SU-DHL-6 (cell line): ENCODE data around the gene FAM217A.

Experiments
- EZH2phosphoT487 ChIP-seq: fragments of 200-600 bp; sonication (generic), shearing (Covaris generic); conservative IDR thresholded peaks from 2 replicates; pipeline ENCODE4 v1.6.1; 2018; ENCODE audit warnings: mild to moderate bottlenecking, antibody characterized with exemption, low read length, moderate library complexity, mixed read lengths
- TF ChIP-seq, protein P1 (sequence below): fragments of 200-600 bp; sonication (generic); IDR thresholded peaks from one replicate; pipeline ENCODE4 v1.5.1; 2017; ENCODE audit warnings: antibody characterized with exemption, mild to moderate bottlenecking, low read length, moderate library complexity; ENCODE audit not compliant: insufficient read depth, poor library complexity, severe bottlenecking

GRCh38 chr6:4021854-4022695 is 56.9 kb downstream of the FAM217A start:
- TF ChIP-seq, protein P1, sequence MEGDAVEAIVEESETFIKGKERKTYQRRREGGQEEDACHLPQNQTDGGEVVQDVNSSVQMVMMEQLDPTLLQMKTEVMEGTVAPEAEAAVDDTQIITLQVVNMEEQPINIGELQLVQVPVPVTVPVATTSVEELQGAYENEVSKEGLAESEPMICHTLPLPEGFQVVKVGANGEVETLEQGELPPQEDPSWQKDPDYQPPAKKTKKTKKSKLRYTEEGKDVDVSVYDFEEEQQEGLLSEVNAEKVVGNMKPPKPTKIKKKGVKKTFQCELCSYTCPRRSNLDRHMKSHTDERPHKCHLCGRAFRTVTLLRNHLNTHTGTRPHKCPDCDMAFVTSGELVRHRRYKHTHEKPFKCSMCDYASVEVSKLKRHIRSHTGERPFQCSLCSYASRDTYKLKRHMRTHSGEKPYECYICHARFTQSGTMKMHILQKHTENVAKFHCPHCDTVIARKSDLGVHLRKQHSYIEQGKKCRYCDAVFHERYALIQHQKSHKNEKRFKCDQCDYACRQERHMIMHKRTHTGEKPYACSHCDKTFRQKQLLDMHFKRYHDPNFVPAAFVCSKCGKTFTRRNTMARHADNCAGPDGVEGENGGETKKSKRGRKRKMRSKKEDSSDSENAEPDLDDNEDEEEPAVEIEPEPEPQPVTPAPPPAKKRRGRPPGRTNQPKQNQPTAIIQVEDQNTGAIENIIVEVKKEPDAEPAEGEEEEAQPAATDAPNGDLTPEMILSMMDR, result no peak
- no peak for TF ChIP-seq EZH2phosphoT487
